ENCODE results near the gene MEIS2. TPM values are rescaled to one million over a fixed set of nuclear protein-coding genes. Genes with fewer than 3 reads are reported as not detected.
A peak's percentile ranks its signal among the peaks of the same experiment; 100 is the strongest.

Gene MEIS2
- total and polyA plus RNA-seq, 2 experiments from 2014 or later: 0.27 TPM; not detected in 1

GRCh38 chr15:37107071-37107743 lies 6.9 kb upstream of the MEIS2 start (continued):
- TF ChIP-seq REST (IDR thresholded peaks at IDR 0.05; ENCODE audit: unreplicated experiment) (no peak), CTCF (conservative IDR thresholded peaks at IDR 0.05; ENCODE audit: low read depth in 2 of 2) (no peak)

GRCh38 chr15:37106490-37107001 lies 6.2 kb upstream of the MEIS2 start:
- Histone ChIP-seq H3K36me3 (ENCODE audit: insufficient read depth) (no peaks in the 10 kb centered on the region), H4K20me1 (replicated peaks; ENCODE audit: insufficient read depth) (no peaks in the 10 kb centered on the region; the same call in 1 of the 2 replicates), H3K79me2 (replicated peaks; ENCODE audit: insufficient read depth) (no peaks in the 10 kb centered on the region), H3K4me2 (peak overlapping the region; percentile 67), H3F3A (replicated peaks; ENCODE audit: low read depth) (peaks cover 18% of the 10 kb centered on the region), H3K9me2 (ENCODE audit: insufficient read depth) (no peaks in the 10 kb centered on the region), H3K27ac (ENCODE audit: low read depth) (no peak overlapping the region), H2AFZ (peak overlapping the region; percentile 12; the same call in 1 of the 2 replicates), H3K4me1 (ENCODE audit: insufficient read depth) (peaks cover 67% of the 10 kb centered on the region), H3K27me3 (ENCODE audit: insufficient read depth) (peaks cover 90% of the 10 kb centered on the region), H3K4me3 (peak overlapping the region; percentile 44)
- Mint-ChIP-seq H3K27ac (no peak overlapping the region), H3K27me3 (ENCODE audit: insufficient read depth, low read depth, poor library complexity) (peaks cover 98% of the 10 kb centered on the region), H3K9me3 (no peaks in the 10 kb centered on the region; the same call in 1 of the 3 replicates), H3K4me3 (peak overlapping the region; percentile 77), H3K36me3 (ENCODE audit: low read depth) (no peaks in the 10 kb centered on the region), H3K4me1 (peaks cover 70% of the 10 kb centered on the region)
- DNase-seq (ENCODE audit: low spot score) (peak; percentile 90), ATAC-seq (peak; percentile 28)
- TF ChIP-seq JUNB (IDR thresholded peaks at IDR 0.05; ENCODE audit: unreplicated experiment) (no peak), REST (IDR thresholded peaks at IDR 0.05; ENCODE audit: unreplicated experiment) (no peak), ZNF114 (CRISPR knock-in tag; IDR thresholded peaks at IDR 0.05) (no peak), ZNF331 (CRISPR knock-in tag; IDR thresholded peaks at IDR 0.05; ENCODE audit: low read depth) (no peak), POLR2AphosphoS5 (IDR thresholded peaks at IDR 0.05; ENCODE audit: low read depth) (no peak), EZH2phosphoT487 (IDR thresholded peaks at IDR 0.05; ENCODE audit: unreplicated experiment) (no peak), CTCF (conservative IDR thresholded peaks at IDR 0.05; ENCODE audit: low read depth in 2 of 2) (peak; percentile 71 to 80), EZH2 (IDR thresholded peaks at IDR 0.05; ENCODE audit: low read depth, unreplicated experiment) (peak; percentile 73)
